Measurements from ENCODE around the gene HDAC9. TPM values are rescaled to one million over a fixed set of nuclear protein-coding genes. Genes with fewer than 3 reads are reported as not detected.

The HDAC9 gene
- total RNA-seq, 1 experiment from 2014 or later = 159 TPM

DNA sequence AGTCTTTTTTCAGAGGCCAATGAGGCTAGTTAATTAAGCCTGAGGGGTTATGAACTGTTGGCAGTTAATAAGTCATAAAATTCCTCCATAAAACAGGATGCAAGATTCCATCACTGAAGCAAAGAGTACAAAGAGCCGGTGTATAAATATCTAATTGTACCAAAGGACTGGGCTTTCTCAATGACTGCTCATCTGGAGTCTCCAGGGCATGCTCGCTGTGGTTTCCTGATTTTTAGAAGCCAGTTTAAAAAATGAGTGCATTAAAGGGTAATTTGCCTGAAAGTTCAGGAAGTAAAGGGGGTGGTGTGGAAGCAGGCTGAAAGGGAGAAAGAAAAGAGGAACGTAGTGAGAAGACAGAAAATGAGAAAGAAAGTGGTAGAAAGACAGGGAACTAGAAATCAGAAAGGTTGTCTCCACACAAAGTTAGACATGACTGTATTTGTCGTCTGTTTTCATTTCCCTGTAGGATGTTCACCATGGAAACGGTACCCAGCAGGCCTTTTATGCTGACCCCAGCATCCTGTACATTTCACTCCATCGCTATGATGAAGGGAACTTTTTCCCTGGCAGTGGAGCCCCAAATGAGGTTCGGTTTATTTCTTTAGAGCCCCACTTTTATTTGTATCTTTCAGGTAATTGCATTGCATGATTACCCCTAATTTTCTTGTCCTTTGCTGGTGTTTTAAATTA is 339.6 kb downstream of the HDAC9 start:
- Mint-ChIP-seq H3K9me3 (ENCODE audit: low read depth, unreplicated experiment) (no peaks in the 10 kb centered on the region), H3K27me3 (ENCODE audit: unreplicated experiment) (no peaks in the 10 kb centered on the region), H3K4me3 (ENCODE audit: low read depth, unreplicated experiment) (no peak overlapping the region), H3K27ac (ENCODE audit: unreplicated experiment) (no peak overlapping the region), H3K4me1 (ENCODE audit: low read depth, unreplicated experiment) (no peaks in the 10 kb centered on the region), H3K36me3 (ENCODE audit: insufficient read depth, unreplicated experiment) (no peaks in the 10 kb centered on the region)
- intact Hi-C loops (cut with micrococcal nuclease; ENCODE audit: unreplicated experiment) = no loop called here
- TF ChIP-seq, protein P1, sequence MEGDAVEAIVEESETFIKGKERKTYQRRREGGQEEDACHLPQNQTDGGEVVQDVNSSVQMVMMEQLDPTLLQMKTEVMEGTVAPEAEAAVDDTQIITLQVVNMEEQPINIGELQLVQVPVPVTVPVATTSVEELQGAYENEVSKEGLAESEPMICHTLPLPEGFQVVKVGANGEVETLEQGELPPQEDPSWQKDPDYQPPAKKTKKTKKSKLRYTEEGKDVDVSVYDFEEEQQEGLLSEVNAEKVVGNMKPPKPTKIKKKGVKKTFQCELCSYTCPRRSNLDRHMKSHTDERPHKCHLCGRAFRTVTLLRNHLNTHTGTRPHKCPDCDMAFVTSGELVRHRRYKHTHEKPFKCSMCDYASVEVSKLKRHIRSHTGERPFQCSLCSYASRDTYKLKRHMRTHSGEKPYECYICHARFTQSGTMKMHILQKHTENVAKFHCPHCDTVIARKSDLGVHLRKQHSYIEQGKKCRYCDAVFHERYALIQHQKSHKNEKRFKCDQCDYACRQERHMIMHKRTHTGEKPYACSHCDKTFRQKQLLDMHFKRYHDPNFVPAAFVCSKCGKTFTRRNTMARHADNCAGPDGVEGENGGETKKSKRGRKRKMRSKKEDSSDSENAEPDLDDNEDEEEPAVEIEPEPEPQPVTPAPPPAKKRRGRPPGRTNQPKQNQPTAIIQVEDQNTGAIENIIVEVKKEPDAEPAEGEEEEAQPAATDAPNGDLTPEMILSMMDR (IDR thresholded peaks at IDR 0.05; ENCODE audit: unreplicated experiment) = no peak
- CTCF ChIA-PET = no interaction called here
- no peak for DNase-seq
- no TSS peak for BruUV-seq (replicated peaks)

DNA sequence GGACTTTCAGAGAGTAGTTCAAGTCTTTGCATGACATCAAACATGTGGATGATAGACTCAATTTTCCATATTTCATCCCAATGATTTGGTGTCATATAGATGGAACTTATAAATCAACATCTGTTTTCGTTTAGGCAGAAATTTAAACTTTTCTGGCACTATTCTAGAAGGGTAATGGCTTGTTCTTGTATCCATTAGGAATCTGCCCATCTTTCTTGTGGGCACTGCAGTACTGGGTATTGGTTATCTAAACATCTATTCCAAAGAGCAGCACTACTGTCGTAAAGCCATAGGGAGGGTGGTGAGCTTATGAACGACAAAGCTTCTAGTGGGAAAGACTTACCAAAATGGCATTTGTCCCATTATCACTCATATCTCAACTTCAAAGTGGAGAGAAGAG is 348.4 kb downstream of the HDAC9 start:
- TF ChIP-seq, protein P1 (IDR thresholded peaks at IDR 0.05; ENCODE audit: unreplicated experiment) = no peak
- CTCF ChIA-PET = no interaction called here
- H3K4me3 Mint-ChIP-seq (ENCODE audit: low read depth, unreplicated experiment) = no peak overlapping the region
- BruUV-seq (replicated peaks) = no TSS peak
- no peaks in the 10 kb centered on the region for H3K27me3 Mint-ChIP-seq (ENCODE audit: unreplicated experiment)
- H3K9me3 Mint-ChIP-seq (ENCODE audit: low read depth, unreplicated experiment) = no peaks in the 10 kb centered on the region
- intact Hi-C loops (cut with micrococcal nuclease; ENCODE audit: unreplicated experiment) = no loop called here
- DNase-seq = no peak
- H3K27ac Mint-ChIP-seq (ENCODE audit: unreplicated experiment) = no peak overlapping the region
- H3K36me3 Mint-ChIP-seq (ENCODE audit: insufficient read depth, unreplicated experiment) = no peaks in the 10 kb centered on the region
- no peaks in the 10 kb centered on the region for H3K4me1 Mint-ChIP-seq (ENCODE audit: low read depth, unreplicated experiment)

DNA sequence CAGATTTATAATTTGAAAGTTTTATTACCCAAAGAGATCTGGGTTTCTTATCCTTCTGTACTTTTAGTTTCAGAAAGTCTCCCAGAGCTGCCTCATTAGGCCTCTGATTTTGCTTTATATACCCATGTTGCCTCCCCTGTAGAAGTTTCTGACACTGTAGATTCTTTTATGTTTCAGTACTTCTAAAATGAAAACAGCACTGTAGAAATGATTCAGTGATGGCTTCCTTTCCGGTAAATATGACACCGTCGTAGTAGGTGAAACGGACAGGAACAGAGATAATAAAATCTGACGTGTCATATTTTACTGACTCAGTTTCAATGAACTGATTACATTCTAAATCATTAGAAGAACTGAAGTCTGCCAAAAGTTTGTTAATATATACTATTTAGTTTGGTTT is 349.2 kb downstream of the HDAC9 start:
- no TSS peak for BruUV-seq (replicated peaks)
- CTCF ChIA-PET = interaction anchor here (0.5 kb wide), 1 partner anchor 776 kb away, joined by 7 read pairs; no protein-coding TSS in a partner anchor
- TF ChIP-seq, protein P1 (IDR thresholded peaks at IDR 0.05; ENCODE audit: unreplicated experiment) = no peak
- no peak for DNase-seq
- intact Hi-C loops (cut with micrococcal nuclease; ENCODE audit: unreplicated experiment) = no loop called here
- Mint-ChIP-seq H3K27ac (ENCODE audit: unreplicated experiment) (no peak overlapping the region), H3K4me3 (ENCODE audit: low read depth, unreplicated experiment) (no peak overlapping the region), H3K36me3 (ENCODE audit: insufficient read depth, unreplicated experiment) (no peaks in the 10 kb centered on the region), H3K27me3 (ENCODE audit: unreplicated experiment) (no peaks in the 10 kb centered on the region), H3K9me3 (ENCODE audit: low read depth, unreplicated experiment) (no peaks in the 10 kb centered on the region), H3K4me1 (ENCODE audit: low read depth, unreplicated experiment) (no peaks in the 10 kb centered on the region)

DNA sequence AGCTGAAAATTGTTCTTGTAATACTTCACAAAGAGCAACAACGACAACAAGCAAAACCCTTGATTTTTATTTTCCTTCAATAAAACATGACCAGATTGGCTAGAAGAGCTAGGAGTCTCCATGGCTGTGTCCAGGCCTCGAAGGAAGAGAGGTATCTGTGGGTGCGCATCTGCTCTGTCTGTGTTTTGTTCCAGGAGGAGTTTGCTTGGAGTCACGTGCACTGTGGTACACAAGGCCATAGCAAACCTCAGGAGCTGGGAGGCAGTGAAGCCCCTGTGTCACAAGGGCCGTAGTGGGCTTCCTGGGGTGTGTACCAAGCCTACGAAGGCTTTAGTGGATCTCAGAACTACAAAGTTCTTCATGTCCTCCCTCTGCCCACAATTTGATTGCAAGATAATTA is 350.2 kb downstream of the HDAC9 start:
- no peaks in the 10 kb centered on the region for H3K36me3 Mint-ChIP-seq (ENCODE audit: insufficient read depth, unreplicated experiment)
- no peaks in the 10 kb centered on the region for H3K9me3 Mint-ChIP-seq (ENCODE audit: low read depth, unreplicated experiment)
- no TSS peak for BruUV-seq (replicated peaks)
- no peaks in the 10 kb centered on the region for H3K4me1 Mint-ChIP-seq (ENCODE audit: low read depth, unreplicated experiment)
- CTCF ChIA-PET = interaction anchor here (0.7 kb wide), 1 partner anchor 50 kb away, joined by 3 read pairs; no protein-coding TSS in a partner anchor
- no peak overlapping the region for H3K27ac Mint-ChIP-seq (ENCODE audit: unreplicated experiment)
- no peak for DNase-seq
- TF ChIP-seq, protein P1 (IDR thresholded peaks at IDR 0.05; ENCODE audit: unreplicated experiment) = no peak
- intact Hi-C loops (cut with micrococcal nuclease; ENCODE audit: unreplicated experiment) = no loop called here
- H3K4me3 Mint-ChIP-seq (ENCODE audit: low read depth, unreplicated experiment) = no peak overlapping the region
- H3K27me3 Mint-ChIP-seq (ENCODE audit: unreplicated experiment) = no peaks in the 10 kb centered on the region

All from Calu3 (cell line).